ENCODE results near the gene LPO. TPM values are rescaled to one million over a fixed set of nuclear protein-coding genes. Genes with fewer than 3 reads are reported as not detected.

Gene LPO
- polyA plus RNA-seq, 1 experiment = not detected

GRCh38 chr17:58302171-58302918, 64.0 kb downstream of the LPO start:
- Histone ChIP-seq H3K4me3 (ENCODE audit: low read depth, low read length) (no peak overlapping the region), H3K27me3 (ENCODE audit: control insufficient read depth, insufficient read depth, low read length) (peaks cover 4% of the 10 kb centered on the region), H3K27ac (ENCODE audit: low read depth, low read length) (no peak overlapping the region), H3K9me3 (ENCODE audit: control insufficient read depth, insufficient read depth, low read length) (no peaks in the 10 kb centered on the region)
- POLR2A ChIA-PET = no interaction called here
- no peak for DNase-seq (ENCODE audit: low read depth, low spot score)
- CTCF ChIA-PET = no interaction called here
- no peak for TF ChIP-seq CTCF (IDR thresholded peaks at IDR 0.05; ENCODE audit: low read depth, low read length)

- no peak for TF ChIP-seq CTCF (IDR thresholded peaks at IDR 0.05; ENCODE audit: low read depth, low read length)
- no peaks in the 10 kb centered on the region for H3K9me3 ChIP-seq (ENCODE audit: control insufficient read depth, insufficient read depth, low read length)
- no peak for DNase-seq (ENCODE audit: low read depth, low spot score)
- no peak overlapping the region for H3K27ac ChIP-seq (ENCODE audit: low read depth, low read length)
- CTCF ChIA-PET = interaction anchor here (1.2 kb wide), 1 partner anchor 152 kb away, joined by 4 read pairs; no protein-coding TSS in a partner anchor
- H3K27me3 ChIP-seq (ENCODE audit: control insufficient read depth, insufficient read depth, low read length) = peaks cover 4% of the 10 kb centered on the region
- POLR2A ChIA-PET = no interaction called here
- no peak overlapping the region for H3K4me3 ChIP-seq (ENCODE audit: low read depth, low read length)
These were observed 64.7 kb downstream of the LPO start for GRCh38 chr17:58302919-58303585.

- peaks cover 2% of the 10 kb centered on the region for H3K27me3 ChIP-seq (ENCODE audit: control insufficient read depth, insufficient read depth, low read length)
- H3K9me3 ChIP-seq (ENCODE audit: control insufficient read depth, insufficient read depth, low read length) = no peaks in the 10 kb centered on the region; the same call in 1 of the 2 replicates
- no peak overlapping the region for H3K4me3 ChIP-seq (ENCODE audit: low read depth, low read length)
- no peak overlapping the region for H3K27ac ChIP-seq (ENCODE audit: low read depth, low read length)
- DNase-seq (ENCODE audit: low read depth, low spot score) = no peak
- ChIA-PET CTCF (interaction anchor here (0.6 to 2.9 kb wide), 11 partner anchors 11 to 150 kb away, joined by 3 to 15 read pairs (median 4); partner anchors contain the start of gene RNF43), POLR2A (interaction anchor here (1.0 kb wide), 1 partner anchor 48 kb away, joined by 4 read pairs; the partner anchor contains the start of gene SUPT4H1)
- TF ChIP-seq CTCF (IDR thresholded peaks at IDR 0.05; ENCODE audit: low read depth, low read length) = peak; percentile 74
These were observed 65.8 kb downstream of the LPO start for GRCh38 chr17:58303971-58304749.

DNA sequence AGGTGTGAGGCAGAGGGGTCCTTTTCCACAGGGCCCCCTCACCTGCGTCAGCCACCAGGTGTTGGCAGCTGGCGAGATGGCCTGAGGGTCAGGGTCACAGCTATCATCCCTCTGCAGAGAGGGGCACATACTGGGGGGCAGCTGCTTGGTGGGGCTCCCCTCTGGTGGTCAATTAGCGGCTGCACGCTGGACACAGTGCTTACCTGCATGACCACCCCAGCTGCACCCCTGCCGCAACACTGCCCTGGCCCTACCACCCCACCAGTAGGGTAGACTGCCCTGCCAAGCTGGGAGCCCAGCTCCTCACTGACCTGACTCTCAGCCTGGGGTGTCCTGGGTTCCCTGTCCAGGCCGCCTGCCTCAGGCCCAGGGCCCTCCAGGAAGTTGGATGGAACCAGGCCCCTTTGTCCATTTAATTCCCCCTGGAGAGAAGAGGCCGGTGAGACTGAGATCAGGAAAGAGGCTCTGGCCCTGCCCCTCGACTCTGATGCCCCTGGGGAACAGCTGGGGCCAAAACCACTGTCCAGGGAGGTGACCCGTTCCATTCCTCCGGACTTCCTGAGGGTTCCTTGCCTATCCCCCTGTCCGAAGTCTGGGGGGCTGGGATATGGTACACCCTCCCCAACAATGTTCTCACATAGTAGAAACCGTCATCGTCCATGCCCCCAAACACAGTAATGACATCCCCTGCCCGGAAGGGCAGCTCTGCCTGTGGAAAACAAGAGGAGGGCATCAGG, 66.5 kb downstream of the LPO start:
- no peak overlapping the region for H3K4me3 ChIP-seq (ENCODE audit: low read depth, low read length)
- no peak overlapping the region for H3K27ac ChIP-seq (ENCODE audit: low read depth, low read length)
- POLR2A ChIA-PET = no interaction called here
- H3K9me3 ChIP-seq (ENCODE audit: control insufficient read depth, insufficient read depth, low read length) = no peaks in the 10 kb centered on the region; the same call in 1 of the 2 replicates
- no peak for DNase-seq (ENCODE audit: low read depth, low spot score)
- CTCF ChIA-PET = interaction anchor here (0.7 to 2.9 kb wide), 6 partner anchors 10 to 132 kb away, joined by 3 to 15 read pairs (median 6); partner anchors contain the start of gene RNF43
- peaks cover 2% of the 10 kb centered on the region for H3K27me3 ChIP-seq (ENCODE audit: control insufficient read depth, insufficient read depth, low read length)
- no peak for TF ChIP-seq CTCF (IDR thresholded peaks at IDR 0.05; ENCODE audit: low read depth, low read length)

Measured in AG04450 (cell line).